ENCODE results near the gene PHACTR2. TPM values are rescaled to one million over a fixed set of nuclear protein-coding genes. Genes with fewer than 3 reads are reported as not detected.

PHACTR2 gene
- total RNA-seq, 2 experiments from 2014 or later = 13.5 to 14.6 TPM

GRCh38 chr6:143804835-143805239, 127.1 kb downstream of the PHACTR2 start:
- Mint-ChIP-seq H3K27me3 (no peaks in the 10 kb centered on the region), H3K27ac (peak overlapping the region; percentile 97), H3K36me3 (ENCODE audit: low read depth) (peaks cover 45% of the 10 kb centered on the region), H3K4me3 (no peak overlapping the region), H3K4me1 (ENCODE audit: low read depth) (peaks cover 46% of the 10 kb centered on the region), H3K9me3 (peaks cover 2% of the 10 kb centered on the region)
- ChIA-PET POLR2A (no interaction called here), CTCF (no interaction called here)
- DNase-seq (no peak), ATAC-seq (no peak)
- intact Hi-C loops (cut with micrococcal nuclease) = no loop called here
- TF ChIP-seq CTCF (IDR thresholded peaks at IDR 0.05) = no peak

DNA sequence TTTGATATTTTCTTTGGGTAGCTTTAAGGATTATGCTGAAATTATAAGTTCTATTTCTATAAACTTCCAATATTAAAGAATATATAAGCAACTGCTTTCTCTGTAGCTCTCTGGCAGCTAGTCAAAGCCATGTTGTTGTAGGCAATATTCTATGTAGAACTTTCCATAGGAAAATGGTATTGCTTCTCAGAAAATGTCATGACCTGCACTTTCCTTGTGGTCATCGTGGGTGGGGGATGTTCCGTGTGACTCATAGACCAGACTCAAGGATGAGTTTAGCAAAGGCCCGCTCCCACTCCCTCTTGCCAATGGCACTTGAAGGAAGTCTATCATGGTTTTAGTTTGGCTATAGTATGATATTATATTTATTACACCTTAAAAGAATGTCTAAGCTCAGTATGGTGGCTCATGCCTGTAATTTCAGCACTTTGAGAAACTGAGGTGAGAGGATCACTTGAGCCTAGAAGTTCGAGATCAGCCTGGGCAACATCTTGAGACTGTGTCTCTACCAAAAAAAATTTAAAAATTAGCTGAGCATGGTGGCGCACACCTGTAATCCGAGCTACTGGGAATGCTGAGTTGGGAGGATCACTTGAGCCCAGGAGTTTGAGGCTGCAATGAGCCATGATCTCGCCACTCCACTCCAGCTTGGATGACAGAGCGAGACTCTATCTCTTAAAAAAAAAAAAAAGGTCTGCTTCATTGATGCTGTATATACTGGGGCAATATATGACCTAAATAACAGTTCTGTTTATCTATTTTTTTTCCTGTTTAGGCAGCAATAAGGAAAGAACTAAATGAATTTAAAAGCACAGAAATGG, 128.7 kb downstream of the PHACTR2 start:
- Mint-ChIP-seq H3K36me3 (ENCODE audit: low read depth) (peaks cover 38% of the 10 kb centered on the region), H3K4me1 (ENCODE audit: low read depth) (peaks cover 46% of the 10 kb centered on the region), H3K4me3 (peak overlapping the region; percentile 55), H3K9me3 (no peaks in the 10 kb centered on the region), H3K27ac (peak overlapping the region; percentile 89), H3K27me3 (no peaks in the 10 kb centered on the region)
- intact Hi-C loops (cut with micrococcal nuclease) = no loop called here
- ATAC-seq (peak; percentile 75), DNase-seq (peak; percentile 97)
- CTCF ChIA-PET = interaction anchor here (0.7 to 1.5 kb wide), 4 partner anchors 9 to 231 kb away, joined by 3 to 10 read pairs (median 4); no protein-coding TSS in a partner anchor
- POLR2A ChIA-PET = interaction anchor here (0.6 to 2.1 kb wide), 4 partner anchors 11 to 1660 kb away, joined by 3 to 13 read pairs (median 6); partner anchors contain the start of genes LTV1, NMBR and VTA1
- TF ChIP-seq CTCF (IDR thresholded peaks at IDR 0.05) = no peak

DNA sequence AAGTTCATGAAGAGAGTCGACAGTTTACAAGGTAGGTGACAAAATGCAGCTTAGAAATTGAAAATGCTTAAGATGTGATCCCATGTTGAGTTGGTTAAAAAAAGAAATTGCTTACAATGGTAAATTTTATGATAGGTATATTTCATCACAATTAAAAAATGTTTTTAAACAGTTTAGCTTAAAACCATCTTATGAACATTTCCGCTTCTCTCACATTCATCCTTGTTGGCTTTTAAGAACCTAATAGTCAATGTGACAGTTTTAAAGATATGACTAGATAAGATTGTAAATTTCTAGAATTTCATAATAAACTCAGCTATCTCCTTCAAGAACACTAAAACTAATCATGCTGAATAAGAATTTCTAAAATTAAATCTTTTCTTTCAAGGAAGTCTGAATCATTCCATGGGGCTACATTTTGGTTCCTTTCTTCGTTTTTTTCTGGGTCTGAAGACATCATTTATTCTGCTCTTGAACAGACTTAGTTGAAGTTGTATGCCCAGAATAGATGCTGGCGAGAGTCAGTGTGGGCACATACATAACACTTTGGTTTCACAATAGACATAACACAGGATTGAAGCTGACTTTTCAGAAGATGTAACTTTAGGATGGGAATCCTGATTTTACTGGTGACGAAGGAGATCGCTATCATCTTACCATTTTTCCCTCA, 129.5 kb downstream of the PHACTR2 start:
- Mint-ChIP-seq H3K27ac (peak overlapping the region; percentile 89), H3K9me3 (no peaks in the 10 kb centered on the region), H3K4me1 (ENCODE audit: low read depth) (peaks cover 51% of the 10 kb centered on the region), H3K4me3 (no peak overlapping the region), H3K36me3 (ENCODE audit: low read depth) (peaks cover 32% of the 10 kb centered on the region), H3K27me3 (no peaks in the 10 kb centered on the region)
- ChIA-PET CTCF (interaction anchor here (0.7 to 1.5 kb wide), 5 partner anchors 8 to 232 kb away, joined by 3 to 10 read pairs (median 3); no protein-coding TSS in a partner anchor), POLR2A (interaction anchor here (0.6 to 2.1 kb wide), 4 partner anchors 12 to 1660 kb away, joined by 3 to 13 read pairs (median 6); partner anchors contain the start of genes LTV1, NMBR and VTA1)
- no peak for DNase-seq
- TF ChIP-seq CTCF (IDR thresholded peaks at IDR 0.05) = no peak
- intact Hi-C loops (cut with micrococcal nuclease) = no loop called here
- no peak for ATAC-seq

DNA sequence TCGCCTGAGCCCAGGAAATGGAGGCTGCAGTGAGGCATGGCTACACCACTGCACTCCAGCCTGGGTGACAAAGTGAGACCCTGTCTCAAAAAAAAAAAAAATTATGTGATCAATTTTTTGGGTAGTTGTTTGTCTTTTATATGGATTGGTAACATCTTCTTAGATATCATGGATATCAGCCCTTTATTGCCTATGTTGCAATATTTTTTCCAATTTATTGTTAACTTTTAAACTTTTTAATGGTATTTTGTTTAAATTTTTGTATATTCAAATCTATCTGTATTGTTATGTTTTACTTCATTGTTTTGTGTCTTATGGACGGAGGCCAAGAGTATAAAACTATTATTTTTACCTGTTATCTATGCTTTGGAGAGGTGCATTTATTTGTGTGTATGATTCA, 133.0 kb downstream of the PHACTR2 start:
- no peak overlapping the region for H3K27ac Mint-ChIP-seq
- H3K36me3 Mint-ChIP-seq (ENCODE audit: low read depth) = peaks cover 18% of the 10 kb centered on the region
- intact Hi-C loops (cut with micrococcal nuclease) = no loop called here
- ATAC-seq (no peak), DNase-seq (no peak)
- no peak for TF ChIP-seq CTCF (IDR thresholded peaks at IDR 0.05)
- H3K9me3 Mint-ChIP-seq = no peaks in the 10 kb centered on the region
- POLR2A ChIA-PET = no interaction called here
- H3K27me3 Mint-ChIP-seq = no peaks in the 10 kb centered on the region
- CTCF ChIA-PET = interaction anchor here (1.5 kb wide), 1 partner anchor 9 kb away, joined by 3 read pairs; no protein-coding TSS in a partner anchor
- H3K4me3 Mint-ChIP-seq = no peak overlapping the region
- peaks cover 28% of the 10 kb centered on the region for H3K4me1 Mint-ChIP-seq (ENCODE audit: low read depth)

All from activated CD8-positive, alpha-beta T cell treated with anti-CD3 and anti-CD28 coated beads for 36 hours (primary cell).